ENCODE measurements around the gene FCGBP.

DNA sequence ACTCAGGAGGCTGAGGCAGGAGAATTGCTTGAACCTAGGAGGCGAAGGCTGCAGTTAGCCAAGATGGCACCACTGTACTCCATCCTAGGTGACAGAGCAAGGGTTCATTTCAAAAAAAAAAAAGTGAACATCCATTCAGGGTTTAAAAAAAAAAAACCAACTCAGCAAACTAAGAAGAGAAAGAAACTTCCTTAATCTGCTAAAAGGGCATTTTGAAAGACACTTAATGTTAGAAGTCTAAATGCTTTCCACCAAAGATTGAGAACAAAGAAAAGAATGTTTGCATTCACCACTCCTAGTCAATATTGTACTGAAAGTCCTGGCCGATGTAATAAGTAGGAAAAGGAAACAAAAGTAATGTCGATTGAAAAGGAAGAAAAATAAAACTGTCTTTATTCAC lies 29.5 kb upstream of the FCGBP start:
- TF ChIP-seq, protein P1, sequence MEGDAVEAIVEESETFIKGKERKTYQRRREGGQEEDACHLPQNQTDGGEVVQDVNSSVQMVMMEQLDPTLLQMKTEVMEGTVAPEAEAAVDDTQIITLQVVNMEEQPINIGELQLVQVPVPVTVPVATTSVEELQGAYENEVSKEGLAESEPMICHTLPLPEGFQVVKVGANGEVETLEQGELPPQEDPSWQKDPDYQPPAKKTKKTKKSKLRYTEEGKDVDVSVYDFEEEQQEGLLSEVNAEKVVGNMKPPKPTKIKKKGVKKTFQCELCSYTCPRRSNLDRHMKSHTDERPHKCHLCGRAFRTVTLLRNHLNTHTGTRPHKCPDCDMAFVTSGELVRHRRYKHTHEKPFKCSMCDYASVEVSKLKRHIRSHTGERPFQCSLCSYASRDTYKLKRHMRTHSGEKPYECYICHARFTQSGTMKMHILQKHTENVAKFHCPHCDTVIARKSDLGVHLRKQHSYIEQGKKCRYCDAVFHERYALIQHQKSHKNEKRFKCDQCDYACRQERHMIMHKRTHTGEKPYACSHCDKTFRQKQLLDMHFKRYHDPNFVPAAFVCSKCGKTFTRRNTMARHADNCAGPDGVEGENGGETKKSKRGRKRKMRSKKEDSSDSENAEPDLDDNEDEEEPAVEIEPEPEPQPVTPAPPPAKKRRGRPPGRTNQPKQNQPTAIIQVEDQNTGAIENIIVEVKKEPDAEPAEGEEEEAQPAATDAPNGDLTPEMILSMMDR (IDR thresholded peaks at IDR 0.05; ENCODE audit: low read depth, low read length) = no peak
- TF ChIP-seq POLR2A (IDR thresholded peaks at IDR 0.05; ENCODE audit: extremely low read depth, insufficient read length) (no peak), MAX (IDR thresholded peaks at IDR 0.05; ENCODE audit: low read depth, low read length) (no peak)
